HepG2 (cell line): Measurements from ENCODE around the gene TROAP. TPM values are rescaled to one million over a fixed set of nuclear protein-coding genes. Genes with fewer than 3 reads are reported as not detected.

Experiments
- ATAC-seq: fragments of 200-7000 bp; cut with Tn5 transposase; 3 replicates; pipeline ENCODE4 v1.9.1; 2020; ENCODE audit warnings: mild to moderate bottlenecking, moderate library complexity
- BruUV-seq: library from RNA; stranded (reverse); fragments of 400-500 nt; replicated peaks from 2 replicates; lab custom pipeline; 2021; lab: Mats Ljungman, UMichigan
- CTCF ChIA-PET: fragments of 300-600 bp; formaldehyde crosslinking; extraction: SDS; loops from one replicate; lab custom pipeline; 2021; ENCODE audit warnings: low total read pairs, inconsistent platforms, low intra/inter-chr PET ratio; lab: Yijun Ruan, JAX
- POLR2A ChIA-PET: fragments of 350-600 bp; sonication (Branson Sonifier 250); formaldehyde crosslinking; loops from one replicate; lab custom pipeline; 2020; ENCODE audit warnings: antibody characterized with exemption, inconsistent platforms; lab: Yijun Ruan, JAX
- DNase-seq: peaks from one replicate; pipeline ENCODE4 v3.0.0-alpha.2; 2015; ENCODE audit warnings: low spot score
- FAIRE-seq: peaks from 3 replicates; lab custom pipeline; 2011; peaks lifted over from hg19 to GRCh38; lab: Jason Lieb, UNC
- H2AFZ ChIP-seq: one replicate; pipeline ENCODE4 v1.6.1; 2011; ENCODE audit warnings: low read length, inconsistent platforms
- H3K27ac ChIP-seq: fragments of 300-600 bp; 3 replicates; pipeline ENCODE4 v1.8.0; 2011; ENCODE audit warnings: mixed run types, mild to moderate bottlenecking, mixed read lengths, low read length, inconsistent platforms; ENCODE audit not compliant: insufficient read depth; ENCODE audit errors: extremely low read length
- H3K27me3 ChIP-seq, 2 experiments: fragments of 200-600 bp in 1 of 2; 2 replicates in 1 of 2; 3 replicates in 1 of 2; pipeline versions ENCODE4 v1.6.0 to v1.8.0; 2011; ENCODE audit warnings: low read length in 2 of 2, mild to moderate bottlenecking in 2 of 2, moderate library complexity in 2 of 2, inconsistent platforms in 1 of 2; ENCODE audit not compliant: insufficient read depth in 2 of 2, control insufficient read depth in 1 of 2
- H3K36me3 ChIP-seq, 2 experiments: fragments of 200-600 bp in 1 of 2; replicated peaks in 1 of 2; 2 replicates in 1 of 2; 3 replicates in 1 of 2; pipeline versions ENCODE4 v1.5.1 to v1.8.0; 2011; ENCODE audit warnings: low read length in 2 of 2, inconsistent platforms in 1 of 2; ENCODE audit not compliant: insufficient read depth in 2 of 2, control insufficient read depth in 1 of 2
- H3K4me1 ChIP-seq: 2 replicates; pipeline ENCODE4 v1.5.1; 2012; ENCODE audit warnings: low read length, inconsistent platforms; ENCODE audit not compliant: insufficient read depth
- H3K4me2 ChIP-seq: 2 replicates; pipeline ENCODE4 v1.6.0; 2011; ENCODE audit warnings: low read depth, low read length, inconsistent platforms
- H3K4me3 ChIP-seq, 3 experiments: fragments of 200-600 bp in 1 of 3; sonication (generic), shearing (Covaris generic) in 1 of 3; replicated peaks in 1 of 3; 2 replicates each; pipeline ENCODE4 v1.5.1; 2011 to 2016; ENCODE audit warnings: low read length in 3 of 3, inconsistent platforms in 2 of 3, low read depth in 2 of 3, mild to moderate bottlenecking in 2 of 3, control low read depth in 1 of 3, mixed read lengths in 1 of 3; ENCODE audit not compliant: insufficient read depth in 1 of 3
- H3K79me2 ChIP-seq: one replicate; pipeline ENCODE4 v1.6.1; 2011; ENCODE audit warnings: low read length, inconsistent platforms; ENCODE audit not compliant: insufficient read depth
- H3K9ac ChIP-seq: 2 replicates; pipeline ENCODE4 v1.6.0; 2011; ENCODE audit warnings: mild to moderate bottlenecking, low read depth, low read length, inconsistent platforms; ENCODE audit not compliant: insufficient read depth
- H3K9me3 ChIP-seq: 2 replicates; pipeline ENCODE4 v1.5.1; 2012; ENCODE audit warnings: mild to moderate bottlenecking, low read length
- H4K20me1 ChIP-seq: 2 replicates; pipeline ENCODE4 v1.6.0; 2011; ENCODE audit warnings: inconsistent platforms, mild to moderate bottlenecking, low read length, moderate library complexity; ENCODE audit not compliant: insufficient read depth
- ARID2 ChIP-seq: sonication (generic); formaldehyde crosslinking; IDR thresholded peaks from 2 replicates; pipeline ENCODE4 v1.8.1; 2022; ENCODE audit warnings: mild to moderate bottlenecking, missing genetic modification reagents, borderline replicate concordance
- ARID5B ChIP-seq: IDR thresholded peaks from 2 replicates; pipeline ENCODE4 v1.4.0; 2020; ENCODE audit warnings: mild to moderate bottlenecking, missing genetic modification reagents
- ARNT ChIP-seq: fragments of 450-650 bp; IDR thresholded peaks from 2 replicates; pipeline ENCODE4 v1.6.1; 2017
- ATM ChIP-seq: fragments of 450-650 bp; IDR thresholded peaks from 2 replicates; pipeline ENCODE4 v1.7.1; 2017; ENCODE audit warnings: mild to moderate bottlenecking, borderline replicate concordance
- CREB1 ChIP-seq, 2 experiments: fragments of 450-650 bp in 1 of 2; IDR thresholded peaks; 2 replicates each; pipeline ENCODE4 v1.6.1; 2016 to 2017; ENCODE audit warnings: control low read depth in 1 of 2, mild to moderate bottlenecking in 1 of 2, missing compliant biosample characterization in 1 of 2, missing genetic modification characterization in 1 of 2
- KLF13 ChIP-seq: sonication (generic); formaldehyde crosslinking; IDR thresholded peaks from 2 replicates; pipeline ENCODE4 v1.4.0; 2020; ENCODE audit warnings: mild to moderate bottlenecking, missing genetic modification reagents
- KMT2B ChIP-seq: IDR thresholded peaks from 2 replicates; pipeline ENCODE4 v1.6.1; 2016; ENCODE audit warnings: missing genetic modification reagents, missing compliant biosample characterization
- NFE2L2 ChIP-seq: fragments of 150-350 bp; IDR thresholded peaks from 2 replicates; pipeline ENCODE4 v1.6.1; 2014; ENCODE audit warnings: low read length
- NRL ChIP-seq: sonication (generic); formaldehyde crosslinking; IDR thresholded peaks from 2 replicates; pipeline ENCODE4 v1.5.0; 2020; ENCODE audit warnings: missing genetic modification reagents, mild to moderate bottlenecking, moderate library complexity, borderline replicate concordance
- RARG ChIP-seq: sonication (generic); formaldehyde crosslinking; IDR thresholded peaks from 2 replicates; pipeline ENCODE4 v1.4.0; 2020; ENCODE audit warnings: low read depth, mild to moderate bottlenecking, missing genetic modification reagents
- ZFP62 ChIP-seq: sonication (generic); formaldehyde crosslinking; IDR thresholded peaks from 2 replicates; pipeline ENCODE4 v1.4.0; 2020; ENCODE audit warnings: missing genetic modification reagents
- ZNF337 ChIP-seq: sonication (generic); formaldehyde crosslinking; IDR thresholded peaks from 2 replicates; pipeline ENCODE4 v1.5.1; 2020; ENCODE audit warnings: missing genetic modification reagents, low read depth, mild to moderate bottlenecking, borderline replicate concordance
- ZNF749 ChIP-seq: sonication (generic); formaldehyde crosslinking; IDR thresholded peaks from 2 replicates; pipeline ENCODE4 v1.8.0; 2022; ENCODE audit warnings: mild to moderate bottlenecking, missing genetic modification reagents, moderate library complexity, borderline replicate concordance
- WGBS: methylation state at CpG from one replicate; pipeline ENCODE4 v1.1.6; 2017; ENCODE audit warnings: low lambda C conversion rate; 5-methylcytosine and 5-hydroxymethylcytosine counted together
- in situ Hi-C: cut with HindIII; loops from 2 replicates; pipeline ENCODE4 v1.10.0; 2017; ENCODE audit warnings: low pct_unique_long_range_greater_than_20kb; ENCODE audit not compliant: extremely low pct_ligation_motif_present
- intact Hi-C: fragments of 100-400 bp; cut with micrococcal nuclease; formaldehyde crosslinking; loops from one replicate; pipeline ENCODE4 v1.10.0; 2022; ENCODE audit not compliant: unreplicated experiment
- polyA plus RNA-seq, 8 experiments: library from polyadenylated mRNA; depleted of rRNA in 3 of 8; stranded (reverse) in 7 of 8; unstranded in 1 of 8; fragments of >200 nt; fragmentation: Illumina TruSeq in 4 of 8; extraction: Trizol in 4 of 8; gene quantifications; 2 replicates each; pipeline versions ENCODE4 v1.2.1 to v1.2.3, GENCODE V29; 2011 to 2016; ENCODE audit warnings: low read depth in 4 of 8, missing spikeins in 1 of 8, mixed read lengths in 1 of 8; ENCODE audit not compliant: insufficient read depth in 1 of 8
- total RNA-seq, 5 experiments: library from RNA; depleted of rRNA; stranded (reverse); fragments of >200 nt; fragmentation: Illumina TruSeq; extraction: Trizol; gene quantifications; 2 replicates each; pipeline ENCODE4 v1.2.3, GENCODE V29; 2016; ENCODE audit warnings: low read depth in 1 of 5
- TF ChIP-seq, protein P1 (sequence below): sonication (generic); formaldehyde crosslinking; IDR thresholded peaks from 2 replicates; pipeline ENCODE4 v1.4.0; 2020; ENCODE audit warnings: mild to moderate bottlenecking, low read depth, missing genetic modification reagents

Gene TROAP
- total and polyA plus RNA-seq, 2 of the 13 experiments (the other 11 are each of a cell fraction or from before 2014, with no cell fraction given): 22.5 to 30.9 TPM

DNA sequence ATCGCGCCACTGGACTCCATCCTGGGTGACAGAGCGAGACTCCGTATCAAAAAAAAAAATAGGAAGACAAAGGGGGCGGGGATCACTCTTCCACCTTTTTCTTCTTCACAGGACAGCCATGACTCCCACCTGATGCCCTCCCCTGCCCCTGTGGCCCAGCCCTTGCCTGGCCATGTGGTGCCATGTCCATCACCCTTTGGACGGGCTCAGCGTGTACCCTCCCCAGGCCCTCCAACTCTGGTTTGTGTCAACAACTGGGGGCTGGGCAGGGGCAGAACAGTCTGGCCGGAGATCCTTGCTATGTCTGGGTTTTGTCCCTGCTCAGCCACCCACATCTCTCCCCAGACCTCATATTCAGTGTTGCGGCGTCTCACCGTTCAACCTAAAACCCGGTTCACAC, 5.8 kb downstream of the TROAP start:
- Histone ChIP-seq H3K9me3 (no peaks in the 10 kb centered on the region), H3K27me3 (no peaks in the 10 kb centered on the region), H3K9ac (no peak overlapping the region), H3K27ac (no peak overlapping the region), H3K4me1 (peaks cover 21% of the 10 kb centered on the region), H4K20me1 (no peaks in the 10 kb centered on the region), H3K36me3 (peaks cover 16 to 43% of the 10 kb centered on the region in 2 experiments), H3K4me2 (no peak overlapping the region), H2AFZ (no peak overlapping the region), H3K4me3 (no peak overlapping the region), H3K79me2 (peaks cover 3% of the 10 kb centered on the region)
- TF ChIP-seq CREB1 (IDR thresholded peaks at IDR 0.05) (no peak), CREB1 (CRISPR knock-in tag; IDR thresholded peaks at IDR 0.05) (no peak), KLF13 (CRISPR knock-in tag) (no peak), ARNT (no peak)
- TF ChIP-seq, protein P1, sequence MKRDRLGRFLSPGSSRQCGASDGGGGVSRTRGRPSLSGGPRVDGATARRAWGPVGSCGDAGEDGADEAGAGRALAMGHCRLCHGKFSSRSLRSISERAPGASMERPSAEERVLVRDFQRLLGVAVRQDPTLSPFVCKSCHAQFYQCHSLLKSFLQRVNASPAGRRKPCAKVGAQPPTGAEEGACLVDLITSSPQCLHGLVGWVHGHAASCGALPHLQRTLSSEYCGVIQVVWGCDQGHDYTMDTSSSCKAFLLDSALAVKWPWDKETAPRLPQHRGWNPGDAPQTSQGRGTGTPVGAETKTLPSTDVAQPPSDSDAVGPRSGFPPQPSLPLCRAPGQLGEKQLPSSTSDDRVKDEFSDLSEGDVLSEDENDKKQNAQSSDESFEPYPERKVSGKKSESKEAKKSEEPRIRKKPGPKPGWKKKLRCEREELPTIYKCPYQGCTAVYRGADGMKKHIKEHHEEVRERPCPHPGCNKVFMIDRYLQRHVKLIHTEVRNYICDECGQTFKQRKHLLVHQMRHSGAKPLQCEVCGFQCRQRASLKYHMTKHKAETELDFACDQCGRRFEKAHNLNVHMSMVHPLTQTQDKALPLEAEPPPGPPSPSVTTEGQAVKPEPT: no peak
- ChIA-PET POLR2A (no interaction called here), CTCF (no interaction called here)
- BruUV-seq: no TSS peak
- ATAC-seq: no peak
- in situ Hi-C loops (no loop called here), intact Hi-C loops (no loop called here)
- 98% methylated on average over 12 of the region's 12 CpGs for WGBS
- FAIRE-seq: no peak
- DNase-seq: no peak

DNA sequence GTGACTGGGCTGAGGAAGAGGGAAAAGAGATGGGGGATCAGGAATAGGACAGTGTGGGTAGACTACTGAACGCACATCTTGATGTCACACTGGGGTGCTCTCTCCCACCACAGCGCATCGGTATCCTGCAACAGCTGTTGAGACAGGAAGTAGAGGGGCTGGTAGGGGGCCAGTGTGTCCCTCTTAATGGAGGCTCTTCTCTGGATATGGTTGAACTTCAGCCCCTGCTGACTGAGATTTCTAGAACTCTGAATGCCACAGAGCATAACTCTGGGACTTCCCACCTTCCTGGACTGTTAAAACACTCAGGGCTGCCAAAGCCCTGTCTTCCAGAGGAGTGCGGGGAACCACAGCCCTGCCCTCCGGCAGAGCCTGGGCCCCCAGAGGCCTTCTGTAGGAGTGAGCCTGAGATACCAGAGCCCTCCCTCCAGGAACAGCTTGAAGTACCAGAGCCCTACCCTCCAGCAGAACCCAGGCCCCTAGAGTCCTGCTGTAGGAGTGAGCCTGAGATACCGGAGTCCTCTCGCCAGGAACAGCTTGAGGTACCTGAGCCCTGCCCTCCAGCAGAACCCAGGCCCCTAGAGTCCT, 7.1 kb downstream of the TROAP start:
- CTCF ChIA-PET: no interaction called here
- in situ Hi-C loops (no loop called here), intact Hi-C loops (no loop called here)
- Histone ChIP-seq H3K4me2 (no peak overlapping the region), H3K9ac (no peak overlapping the region), H3K4me3 (no peak overlapping the region), H3K27me3 (peaks cover 0 to under 1% of the 10 kb centered on the region in 2 experiments; a peak in 2 of 5 replicates), H3K4me1 (peaks cover 18% of the 10 kb centered on the region), H4K20me1 (no peaks in the 10 kb centered on the region), H3K36me3 (peaks cover 16 to 43% of the 10 kb centered on the region in 2 experiments), H3K79me2 (no peaks in the 10 kb centered on the region), H3K27ac (no peak overlapping the region), H3K9me3 (no peaks in the 10 kb centered on the region), H2AFZ (no peak overlapping the region)
- DNase-seq (no peak), FAIRE-seq (no peak), ATAC-seq (no peak)
- POLR2A ChIA-PET: no interaction called here
- BruUV-seq: no TSS peak
- WGBS: 100% methylated on average over 3 of the region's 7 CpGs
- TF ChIP-seq ZNF749 (CRISPR knock-in tag) (no peak), ARID2 (CRISPR knock-in tag) (no peak), NRL (CRISPR knock-in tag) (no peak), ARID5B (CRISPR knock-in tag) (no peak), NFE2L2 (no peak), KMT2B (no peak), ZFP62 (CRISPR knock-in tag) (no peak), ZNF337 (CRISPR knock-in tag) (no peak), RARG (CRISPR knock-in tag) (no peak), ATM (no peak)
